ENCODE measurements around the gene FAM72D.
"Not testable (repeated sequence)": the region's sequence is repeated elsewhere in the genome, so short reads cannot be mapped to it uniquely, and the experiment has no call there.

FAM72D gene

GRCh38 chr1:145082483-145083255, 13.1 kb upstream of the FAM72D start:
- not testable (repeated sequence) for DNase-seq (ENCODE audit: low spot score)

DNA sequence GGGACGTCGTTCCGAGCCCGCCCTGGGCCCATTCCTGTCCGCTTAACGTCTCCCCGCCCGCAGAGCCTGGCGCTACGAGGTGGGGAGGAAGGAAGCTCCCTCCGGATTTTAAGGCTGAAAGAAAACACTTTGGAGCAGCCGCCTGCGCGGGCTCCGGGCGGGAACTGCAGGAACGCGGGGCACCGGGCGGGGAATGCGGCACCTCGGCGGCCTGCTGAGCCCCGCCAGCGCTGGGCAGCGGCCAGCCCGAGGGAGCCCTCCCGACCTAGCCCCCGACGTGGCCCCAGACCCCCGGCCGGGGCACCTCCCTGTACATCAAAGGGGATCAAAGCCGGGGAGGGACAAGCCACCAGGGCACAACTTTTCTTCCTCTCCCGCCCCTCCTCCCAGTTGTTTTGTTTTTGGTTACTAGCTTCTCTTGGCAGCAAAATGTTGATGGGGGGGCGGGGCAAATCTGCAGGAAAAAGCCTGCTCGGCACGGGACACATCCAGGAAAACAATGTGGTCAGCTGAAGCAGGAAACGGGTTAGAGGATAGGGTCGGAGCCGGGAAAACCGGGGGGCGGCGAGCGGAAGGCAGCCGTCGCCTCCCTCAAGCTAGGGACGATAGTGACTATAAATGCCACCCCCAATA, 2.1 kb upstream of the FAM72D start:
- DNase-seq (ENCODE audit: low spot score), result not testable (repeated sequence)

DNA sequence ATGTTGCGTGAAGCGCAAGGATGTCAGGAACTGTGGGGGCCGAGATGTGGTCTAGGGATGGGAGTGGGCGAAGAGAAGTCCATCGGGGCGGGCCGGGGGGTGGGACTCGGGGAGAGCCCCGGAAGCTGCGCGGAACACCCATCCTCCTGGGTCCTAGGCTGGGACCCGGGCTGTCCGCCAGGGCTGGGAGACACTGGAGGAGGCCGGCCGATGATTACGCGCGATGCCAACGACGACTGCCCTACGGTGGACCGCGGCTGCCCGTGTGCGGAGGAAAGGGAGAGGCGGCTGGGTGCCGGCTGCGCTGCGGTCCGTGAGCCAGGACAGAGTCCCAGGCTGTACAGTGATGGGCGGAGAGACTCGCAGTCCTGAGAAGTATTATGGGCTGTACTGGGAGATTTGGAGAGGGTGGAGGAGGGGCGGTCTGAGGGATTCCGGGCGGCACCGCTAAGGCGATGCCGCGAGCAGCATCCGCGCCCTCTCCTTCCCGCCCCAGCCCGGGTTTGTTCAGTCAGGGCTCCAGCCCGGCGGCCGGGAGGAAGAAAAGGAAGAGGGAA, 1.0 kb upstream of the FAM72D start:
- not testable (repeated sequence) for DNase-seq (ENCODE audit: low spot score)

DNA sequence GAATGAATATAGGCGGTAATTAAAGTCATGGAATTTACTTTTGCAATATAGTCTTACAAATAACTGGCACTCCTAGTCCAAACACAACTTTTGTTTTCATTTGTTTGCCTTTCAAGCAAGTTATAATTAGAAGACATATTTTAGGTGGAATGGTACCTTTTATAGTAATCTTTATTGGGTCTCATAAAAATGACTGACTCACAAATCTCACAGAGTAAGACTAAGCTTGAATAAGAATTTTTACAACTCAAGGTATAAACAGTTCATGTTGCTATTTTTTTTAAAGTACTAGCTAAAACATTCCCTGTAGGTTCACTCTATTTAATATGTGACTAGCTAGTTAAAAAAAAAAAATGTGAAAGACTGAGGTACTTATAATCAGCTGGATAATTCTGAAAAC, 6.0 kb downstream of the FAM72D start:
- not testable (repeated sequence) for DNase-seq (ENCODE audit: low spot score)

- not testable (repeated sequence) for DNase-seq (ENCODE audit: low spot score)
Observed at GRCh38 chr1:145103294-145103693, 7.5 kb downstream of the FAM72D start.

DNA sequence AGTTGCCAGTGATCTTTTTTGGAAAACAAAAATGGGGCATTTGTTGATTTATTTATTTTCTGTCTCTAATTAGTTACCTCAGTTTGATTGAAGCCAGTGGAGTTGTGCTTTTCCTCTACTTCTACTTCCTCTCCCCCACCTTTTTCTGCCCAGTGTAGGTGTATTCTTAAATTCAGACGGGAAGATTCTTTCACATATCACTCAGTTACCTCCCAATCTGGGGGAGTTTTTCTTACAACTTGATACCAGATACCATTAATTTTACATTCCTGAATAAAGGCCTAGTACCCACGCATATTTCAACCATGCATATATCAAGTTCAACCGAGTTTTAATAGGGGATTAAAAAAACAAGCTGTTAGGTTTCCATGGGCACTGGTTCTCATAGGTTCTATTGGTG, 15.9 kb downstream of the FAM72D start:
- not testable (repeated sequence) for DNase-seq (ENCODE audit: low spot score)

DNA sequence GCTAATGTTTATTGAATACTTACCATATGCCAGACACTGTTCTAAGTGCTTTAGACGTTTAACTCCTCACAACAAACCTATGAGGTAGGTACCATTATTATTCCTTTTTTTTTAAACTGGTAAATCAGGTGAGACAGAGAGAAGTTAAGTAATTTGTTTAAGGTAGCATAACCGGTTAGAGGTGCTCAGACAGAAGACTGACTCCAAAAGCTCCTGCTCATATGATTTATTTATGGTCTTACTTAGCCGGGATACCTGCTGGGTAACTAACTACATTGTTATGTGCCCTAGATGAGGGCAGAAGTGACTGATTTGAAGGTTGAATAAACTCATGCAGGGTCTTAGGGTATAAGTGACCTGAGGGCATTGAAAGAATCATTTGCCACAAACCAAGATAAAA, 16.9 kb downstream of the FAM72D start:
- not testable (repeated sequence) for DNase-seq (ENCODE audit: low spot score)

DNA sequence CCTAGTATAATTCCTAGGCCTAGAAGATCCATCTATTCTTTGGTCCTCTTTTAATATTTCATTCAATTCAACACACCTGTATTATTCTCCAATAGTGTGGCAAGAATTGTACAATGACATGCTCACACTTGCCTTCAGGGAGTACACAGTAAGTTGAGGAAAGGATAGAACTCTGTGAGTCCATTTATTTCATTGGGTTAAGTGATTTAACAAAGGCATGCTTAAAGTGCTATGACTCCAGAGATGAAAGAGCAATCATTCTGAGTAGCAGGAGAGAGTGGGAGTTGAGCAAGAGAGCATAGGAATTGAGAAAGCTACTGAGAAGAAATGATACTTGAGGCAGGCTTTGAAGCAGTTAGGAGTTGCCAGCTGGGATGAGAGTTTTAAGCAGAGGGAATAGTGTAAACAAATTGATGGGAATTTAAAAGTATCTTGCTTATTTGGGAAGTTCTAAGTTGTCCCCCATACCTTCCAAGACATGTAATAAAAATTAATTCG, 18.8 kb downstream of the FAM72D start:
- not testable (repeated sequence) for DNase-seq (ENCODE audit: low spot score)

GRCh38 chr1:145115587-145116493, 20.1 kb downstream of the FAM72D start:
- not testable (repeated sequence) for DNase-seq (ENCODE audit: low spot score)

GRCh38 chr1:145119842-145120241, 24.1 kb downstream of the FAM72D start:
- DNase-seq (ENCODE audit: low spot score), result not testable (repeated sequence)

DNA sequence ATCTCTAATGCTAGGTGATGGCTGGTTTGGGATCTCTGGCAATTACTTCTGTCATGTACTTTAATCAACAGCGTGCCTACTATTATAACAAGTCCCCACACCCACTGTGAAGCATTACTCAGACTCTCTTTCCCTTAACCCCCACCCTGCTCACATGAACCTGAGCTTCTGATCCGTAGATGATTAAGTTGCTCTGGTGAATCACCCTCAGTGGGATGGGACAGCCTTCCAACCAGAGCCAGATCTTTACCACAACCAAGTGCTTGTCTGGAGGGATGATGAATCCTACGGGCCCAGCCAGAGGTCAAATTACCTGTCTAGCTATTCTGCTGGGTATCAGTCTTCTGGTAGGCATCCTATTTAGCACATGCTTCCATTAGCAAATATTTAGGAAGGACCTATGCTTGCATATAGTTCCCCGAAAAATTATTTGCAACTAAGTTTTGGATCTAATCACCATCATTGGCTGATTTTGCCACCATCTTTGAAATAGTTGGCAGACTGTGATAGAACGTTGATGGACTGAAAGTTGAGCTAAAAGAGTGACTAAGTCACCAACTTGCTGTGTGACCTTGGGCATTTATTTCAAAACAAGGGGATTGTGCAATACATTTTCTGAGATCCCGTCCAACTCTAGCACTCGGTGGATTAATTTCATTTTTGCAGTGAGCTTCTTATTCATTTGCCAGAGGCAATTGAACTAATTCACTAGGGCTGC, 26.7 kb downstream of the FAM72D start:
- DNase-seq (ENCODE audit: low spot score), result not testable (repeated sequence)

- not testable (repeated sequence) for DNase-seq (ENCODE audit: low spot score)
Observed at GRCh38 chr1:145123062-145123395, 27.3 kb downstream of the FAM72D start.

GRCh38 chr1:145123992-145124641, 28.3 kb downstream of the FAM72D start:
- not testable (repeated sequence) for DNase-seq (ENCODE audit: low spot score)

- DNase-seq (ENCODE audit: low spot score), result not testable (repeated sequence)
Observed at GRCh38 chr1:145125112-145125511, 29.3 kb downstream of the FAM72D start.

DNA sequence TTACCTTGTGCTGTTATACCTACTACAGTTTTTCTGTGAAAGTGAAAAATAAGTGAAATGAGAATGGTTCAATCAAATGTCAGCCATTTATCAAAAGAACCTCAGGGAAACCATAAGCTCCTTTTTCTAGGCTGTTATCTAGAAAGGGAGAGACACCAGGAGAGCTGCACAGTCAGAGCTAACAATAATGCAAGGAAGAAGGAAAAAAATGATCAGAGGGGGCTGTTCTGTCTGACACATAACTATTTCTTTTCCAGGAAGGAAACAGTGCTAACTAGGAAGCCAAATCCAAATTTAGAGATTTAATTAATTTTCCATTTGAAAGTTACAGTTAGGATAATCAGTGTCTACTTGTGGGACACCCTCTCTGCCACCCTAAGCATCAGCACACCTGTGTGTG, 31.4 kb downstream of the FAM72D start:
- not testable (repeated sequence) for DNase-seq (ENCODE audit: low spot score)

DNA sequence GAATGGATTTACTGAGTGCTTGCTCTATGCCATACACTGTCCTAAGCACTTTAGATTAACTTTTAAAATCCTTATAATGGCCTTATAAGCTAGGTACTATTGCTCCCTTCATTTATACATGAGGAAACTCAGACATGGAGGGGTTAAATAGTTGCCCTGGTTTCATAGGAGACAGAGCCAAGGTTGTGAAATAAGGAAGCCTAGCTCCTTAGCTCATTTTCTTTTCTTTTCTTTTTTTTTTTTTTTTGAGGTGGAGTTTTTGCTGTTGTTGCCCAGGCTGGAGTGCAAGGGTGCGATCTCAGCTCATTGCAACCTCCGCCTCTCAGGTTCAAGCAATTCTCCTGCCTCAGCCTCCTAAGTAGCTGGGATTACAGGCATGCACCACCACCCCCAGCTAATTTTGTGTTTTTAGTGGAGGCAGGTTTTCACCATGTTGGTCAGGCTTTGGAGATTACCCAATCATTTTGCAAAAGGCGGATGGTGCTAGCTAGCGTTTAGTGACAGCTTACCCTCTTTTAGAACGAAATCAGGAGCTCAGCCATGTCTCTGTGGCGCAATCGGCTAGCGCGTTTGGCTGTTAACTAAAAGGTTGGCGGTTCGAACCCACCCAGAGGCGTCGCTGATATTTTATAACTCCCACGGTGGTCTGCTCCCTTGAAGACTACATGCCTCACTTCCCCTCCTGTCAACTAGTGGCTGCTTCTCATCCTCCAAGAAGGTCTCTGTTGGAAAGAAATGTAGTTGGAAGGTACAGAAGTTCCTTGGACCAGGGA, 33.1 kb downstream of the FAM72D start:
- not testable (repeated sequence) for DNase-seq (ENCODE audit: low spot score)

DNA sequence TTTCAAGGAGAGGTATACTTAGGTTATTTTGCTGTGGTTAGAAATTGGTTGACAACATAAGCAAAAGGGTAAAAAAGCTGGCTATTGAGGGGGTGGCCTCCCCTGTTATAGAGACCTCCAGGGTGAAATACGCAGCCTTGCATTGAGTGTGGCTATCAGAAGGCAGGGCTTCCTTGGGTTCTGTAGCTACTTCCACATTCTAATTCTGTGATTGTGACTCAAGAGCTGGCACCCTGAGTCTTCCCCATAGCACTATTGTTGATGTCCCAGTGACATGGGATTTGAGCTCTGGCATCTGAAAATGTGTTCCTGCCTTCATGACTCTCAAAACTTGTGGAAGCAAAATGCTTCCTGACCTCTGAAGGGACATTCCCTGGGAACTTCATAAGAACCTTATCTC, 38.7 kb downstream of the FAM72D start:
- not testable (repeated sequence) for DNase-seq (ENCODE audit: low spot score)

- DNase-seq (ENCODE audit: low spot score), result not testable (repeated sequence)
Observed at GRCh38 chr1:145140549-145140948, 44.8 kb downstream of the FAM72D start.

- not testable (repeated sequence) for DNase-seq (ENCODE audit: low spot score)
Observed at GRCh38 chr1:145144264-145144913, 48.6 kb downstream of the FAM72D start.

Measured in CD4-positive, alpha-beta T cell treated with Interleukin-15 for 4 hours (primary cell).